NCI-H2227 treated with DMSO at 0.1 percent for 48 hours (cell line): ENCODE measurements around the gene DOCK3.
"Not testable (repeated sequence)": the region's sequence is repeated elsewhere in the genome, so short reads cannot be mapped to it uniquely, and the experiment has no call there.

ENCODE experiments used
- DNase-seq: peaks from one replicate; lab custom pipeline; 2025; lab: John Stamatoyannopoulos, UW

Gene DOCK3

GRCh38 chr3:50676031-50676705, 1.4 kb downstream of the DOCK3 start:
- DNase-seq, result no peak

GRCh38 chr3:50687127-50687751, 12.5 kb downstream of the DOCK3 start:
- DNase-seq, result no peak

- DNase-seq, result no peak
Observed at GRCh38 chr3:50687916-50688315, 13.2 kb downstream of the DOCK3 start.

GRCh38 chr3:50688602-50689001, 13.9 kb downstream of the DOCK3 start:
- DNase-seq, result not testable (repeated sequence)

GRCh38 chr3:50689558-50689957, 14.8 kb downstream of the DOCK3 start:
- no peak for DNase-seq

GRCh38 chr3:50695031-50695430, 20.3 kb downstream of the DOCK3 start:
- DNase-seq, result no peak

GRCh38 chr3:50696276-50696675, 21.5 kb downstream of the DOCK3 start:
- no peak for DNase-seq

GRCh38 chr3:50698269-50698668, 23.5 kb downstream of the DOCK3 start:
- no peak for DNase-seq

GRCh38 chr3:50708620-50709019, 33.9 kb downstream of the DOCK3 start:
- DNase-seq, result peak; percentile 16

- DNase-seq, result peak; percentile 34
Observed at GRCh38 chr3:50714946-50715345, 40.2 kb downstream of the DOCK3 start.

- DNase-seq, result no peak
Observed at GRCh38 chr3:50724831-50725230, 50.1 kb downstream of the DOCK3 start.

GRCh38 chr3:50734985-50735384, 60.3 kb downstream of the DOCK3 start:
- no peak for DNase-seq

- no peak for DNase-seq
Observed at GRCh38 chr3:50737193-50737905, 62.6 kb downstream of the DOCK3 start.

GRCh38 chr3:50737906-50738598, 63.3 kb downstream of the DOCK3 start:
- no peak for DNase-seq

GRCh38 chr3:50743643-50744042, 68.9 kb downstream of the DOCK3 start:
- no peak for DNase-seq

- DNase-seq, result no peak
Observed at GRCh38 chr3:50749822-50750221, 75.1 kb downstream of the DOCK3 start.

GRCh38 chr3:50759015-50759414, 84.3 kb downstream of the DOCK3 start:
- no peak for DNase-seq

- DNase-seq, result no peak
Observed at GRCh38 chr3:50777680-50778079, 103.0 kb downstream of the DOCK3 start.

GRCh38 chr3:50781766-50782165, 107.0 kb downstream of the DOCK3 start:
- DNase-seq, result not testable (repeated sequence)

- no peak for DNase-seq
Observed at GRCh38 chr3:50786631-50787030, 111.9 kb downstream of the DOCK3 start.

GRCh38 chr3:50790894-50791293, 116.2 kb downstream of the DOCK3 start:
- not testable (repeated sequence) for DNase-seq

GRCh38 chr3:50792568-50792967, 117.8 kb downstream of the DOCK3 start:
- DNase-seq, result no peak

- DNase-seq, result not testable (repeated sequence)
Observed at GRCh38 chr3:50803805-50804204, 129.1 kb downstream of the DOCK3 start.
